Stimulated activated CD4-positive, alpha-beta T cell treated with anti-CD3 and anti-CD28 coated beads, Interleukin-4, amount 100 ng/mL, for 24 hours (primary cell): ENCODE data around the gene ENGASE.
"Not testable (repeated sequence)": the region's sequence is repeated elsewhere in the genome, so short reads cannot be mapped to it uniquely, and the experiment has no call there.

Experiments used
- DNase-seq: peaks from one replicate; pipeline ENCODE4 v3.0.0-alpha.2; 2020

Gene ENGASE

DNA sequence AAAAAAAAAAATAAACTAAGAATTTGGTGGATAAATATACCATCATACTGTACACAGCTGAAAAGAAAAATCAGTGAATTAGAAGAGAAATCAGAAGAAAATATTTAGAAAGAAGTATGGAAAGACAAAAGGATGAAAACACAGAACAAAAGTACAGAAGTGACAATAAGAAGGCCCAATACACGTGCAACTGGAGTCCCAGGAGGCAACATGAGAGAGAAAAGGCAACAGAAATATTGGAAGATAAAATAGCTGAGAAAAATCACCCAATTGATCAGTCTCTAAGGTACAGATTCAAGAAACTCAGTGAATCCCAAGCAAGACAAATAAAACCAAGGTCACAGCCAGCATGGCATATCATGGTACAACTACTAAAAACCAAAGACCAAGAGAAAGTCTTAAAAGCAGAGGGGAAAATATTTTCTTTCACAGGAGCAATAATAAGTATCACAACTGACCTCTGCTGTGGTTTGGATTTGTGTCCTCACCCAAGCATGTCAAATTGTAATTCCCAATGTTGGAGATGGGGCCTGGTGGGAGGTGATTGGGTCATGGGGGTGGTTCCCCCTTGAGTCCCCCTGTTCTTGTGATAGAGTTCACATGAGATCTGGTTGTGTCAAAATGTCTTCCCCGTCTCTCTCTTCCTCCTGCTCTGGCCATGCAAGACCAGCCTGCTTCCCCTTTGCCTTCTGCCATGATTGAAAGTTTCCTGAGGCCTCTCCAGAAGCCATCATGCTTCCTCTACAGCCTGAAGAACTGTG is 20.2 kb upstream of the ENGASE start:
- no peak for DNase-seq

DNA sequence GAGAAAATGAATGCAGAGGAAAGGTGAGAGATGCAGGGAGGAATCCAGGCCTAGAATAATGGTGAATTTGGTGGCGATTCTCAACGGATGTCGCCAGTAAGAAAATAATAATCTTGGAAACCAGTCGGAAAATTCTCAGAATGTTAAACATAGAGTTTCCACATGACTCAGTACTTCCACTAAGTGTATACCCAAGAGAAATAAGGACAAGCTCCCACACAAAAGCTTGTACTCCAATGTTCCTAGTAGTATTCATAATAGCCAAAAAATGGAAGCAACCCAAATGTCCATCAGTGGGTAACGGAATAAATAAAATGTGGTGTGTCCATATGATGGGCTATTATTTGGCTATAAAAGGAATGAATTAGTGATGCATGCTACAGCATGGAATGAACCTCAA is 19.4 kb upstream of the ENGASE start:
- no peak for DNase-seq

DNA sequence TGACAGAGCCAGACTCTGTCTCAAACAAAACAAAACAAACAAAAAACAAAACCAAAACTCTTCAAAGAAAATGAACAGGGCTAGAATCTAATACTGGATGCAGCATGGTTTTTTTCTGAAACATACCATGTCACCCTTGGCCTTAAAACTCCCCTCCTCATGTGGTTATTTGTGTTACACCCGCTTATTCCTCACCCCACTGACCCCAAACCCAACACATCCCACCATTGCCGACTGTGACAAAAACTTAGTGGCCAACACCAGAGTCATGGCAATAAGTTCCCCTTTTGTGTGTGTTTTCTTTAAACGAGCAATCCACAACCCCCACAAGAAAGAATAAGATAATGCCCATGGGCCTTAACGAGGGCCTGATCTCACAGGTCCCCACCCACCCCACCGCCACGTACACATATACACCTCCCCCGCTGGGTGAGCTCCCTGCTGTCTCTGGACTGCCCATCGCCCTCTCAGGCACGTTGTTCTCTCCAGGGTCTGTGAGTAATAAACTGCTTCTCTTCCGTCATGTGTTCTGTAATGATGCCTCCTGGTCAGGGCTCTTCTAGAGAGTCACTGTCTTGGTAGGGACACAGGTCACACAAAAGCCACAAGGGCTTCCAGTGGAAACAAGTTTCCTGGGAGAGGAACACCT is 16.8 kb upstream of the ENGASE start:
- no peak for DNase-seq

DNA sequence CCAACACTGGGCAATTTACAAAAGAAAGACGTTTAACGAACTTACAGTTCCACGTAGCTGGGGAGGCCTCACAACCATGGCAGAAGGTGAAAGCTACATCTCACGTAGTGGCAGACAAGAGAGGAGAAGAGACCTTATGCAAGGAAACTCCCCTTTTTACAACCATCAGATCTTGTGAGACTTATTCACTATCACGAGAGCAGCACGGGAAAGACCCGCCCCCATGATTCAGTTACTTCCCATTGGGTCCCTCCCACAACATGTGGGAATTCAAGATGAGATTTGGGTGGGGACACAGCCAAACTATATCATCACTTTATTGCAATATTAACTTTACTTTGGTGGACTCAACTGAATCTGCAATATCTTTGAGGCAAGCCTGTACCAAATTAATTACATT is 11.9 kb upstream of the ENGASE start:
- no peak for DNase-seq

DNA sequence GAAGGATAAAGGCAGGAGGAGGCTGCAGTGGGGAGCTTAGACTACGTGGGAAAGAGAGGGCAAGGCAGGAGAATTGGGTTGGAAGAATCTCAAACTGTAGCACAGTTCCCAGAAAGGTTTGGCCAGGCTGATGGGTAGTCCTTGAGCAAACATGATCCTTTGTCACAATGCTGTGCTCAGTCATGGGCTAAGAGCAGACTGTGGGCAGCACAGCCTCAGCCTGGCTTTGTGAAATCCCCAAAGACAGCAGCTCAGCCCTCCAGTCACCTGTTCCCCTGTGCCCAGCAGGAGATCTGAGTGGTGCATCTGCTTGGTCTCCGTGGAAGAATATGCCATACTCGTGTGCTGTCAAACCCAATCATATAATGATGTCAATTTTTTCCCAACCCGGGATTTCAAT is 10.6 kb upstream of the ENGASE start:
- no peak for DNase-seq

DNA sequence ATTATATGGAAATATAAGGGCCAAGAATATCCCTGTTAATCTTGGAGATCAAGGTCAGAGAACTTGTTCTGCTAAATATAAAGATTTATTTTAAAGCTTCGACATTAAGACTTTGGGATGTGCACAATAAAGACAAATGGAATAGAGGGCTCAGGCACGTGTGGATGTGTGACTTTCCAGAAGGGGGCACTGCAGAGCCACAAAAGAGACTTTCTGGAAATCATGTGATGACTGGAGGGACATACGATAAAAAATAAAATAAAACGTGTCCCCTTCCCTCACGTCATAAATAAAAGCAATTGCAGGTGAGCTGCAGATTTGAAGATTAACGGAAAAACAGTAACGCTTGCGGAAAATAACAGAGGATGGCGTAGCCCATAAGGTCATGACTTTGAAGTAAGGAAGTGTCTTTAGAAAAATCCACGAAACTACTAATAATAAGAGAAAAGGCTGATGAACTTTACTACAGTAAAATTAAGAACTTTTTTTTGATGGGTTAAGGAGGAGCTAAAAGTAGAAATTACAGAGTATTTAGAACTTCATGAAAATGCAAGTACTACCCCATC is 9.4 kb upstream of the ENGASE start:
- peak; percentile 70 for DNase-seq

DNA sequence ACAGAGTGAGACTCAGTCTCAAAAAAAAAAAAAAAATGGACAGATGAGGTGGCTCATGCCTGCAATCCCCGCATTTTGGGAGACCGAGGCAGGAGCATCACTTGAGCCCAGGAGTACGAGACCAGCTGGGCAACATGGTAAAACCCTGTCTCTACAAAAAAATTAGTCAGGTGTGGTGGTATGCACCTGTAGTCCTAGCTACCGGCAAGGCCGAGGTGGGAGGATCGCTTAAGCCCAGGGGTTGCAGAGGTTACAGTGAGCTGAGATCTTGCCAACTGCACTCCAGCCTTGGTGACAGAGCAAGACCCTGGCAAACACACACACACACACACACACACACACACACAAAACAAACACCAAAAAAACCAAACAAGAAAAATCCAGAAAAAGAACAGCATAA is 7.7 kb upstream of the ENGASE start:
- DNase-seq: no peak

DNA sequence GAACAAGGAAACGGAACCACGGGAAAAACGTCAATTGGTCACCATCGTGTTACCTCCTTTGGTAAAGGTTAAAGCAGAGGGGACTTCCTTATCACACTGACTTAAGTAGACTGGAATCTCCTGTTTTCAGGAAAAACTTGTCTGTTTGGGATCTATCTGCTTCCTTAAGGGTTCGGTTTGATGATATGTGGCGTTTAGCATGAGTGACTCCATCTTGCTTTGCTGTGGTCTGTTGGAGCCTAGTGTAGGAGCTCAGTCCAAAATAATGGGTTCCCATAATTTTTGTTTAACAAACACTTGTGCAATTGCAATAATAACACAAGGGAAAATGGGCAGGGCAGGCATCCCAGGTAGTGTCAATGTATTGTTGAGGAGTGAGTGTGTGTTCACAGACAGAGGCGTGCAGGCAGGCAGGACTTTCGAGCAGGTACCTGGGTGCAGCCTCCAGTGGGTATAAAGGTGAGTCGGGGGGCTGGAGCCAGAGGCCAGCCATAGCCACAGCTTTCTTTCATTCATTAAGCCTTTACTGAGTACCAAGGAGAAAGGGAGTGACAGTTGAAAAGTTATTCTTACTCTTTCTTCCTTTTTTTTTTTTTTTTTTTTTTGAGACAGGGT is 4.3 kb upstream of the ENGASE start:
- no peak for DNase-seq

DNA sequence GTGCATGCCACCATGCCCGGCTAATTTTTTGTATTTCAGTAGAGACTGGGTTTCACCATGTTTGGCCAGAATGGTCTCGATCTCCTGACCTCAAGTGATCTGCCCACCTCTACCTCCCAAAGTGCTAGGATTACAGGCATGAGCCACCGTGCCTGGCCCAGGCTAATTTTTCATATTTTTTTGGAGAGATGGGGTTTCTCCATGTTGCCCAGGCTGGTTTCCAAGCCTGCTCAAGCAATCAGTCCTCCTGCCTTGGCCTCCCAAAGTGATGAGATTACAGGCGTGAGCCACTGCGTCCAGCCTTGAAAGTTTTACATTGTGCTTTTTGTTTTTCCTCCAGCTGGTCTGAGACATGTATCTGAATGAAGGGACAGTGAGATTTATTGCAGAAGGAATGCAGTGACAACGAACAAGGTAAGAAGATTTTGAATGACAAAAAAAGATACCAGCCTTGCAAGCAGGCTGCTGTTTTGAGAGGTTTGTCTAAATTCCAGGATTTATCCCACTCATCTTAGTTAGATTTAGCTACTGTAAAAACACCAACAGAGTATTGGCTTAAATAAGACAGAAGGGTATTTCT is 3.4 kb upstream of the ENGASE start:
- no peak for DNase-seq

DNA sequence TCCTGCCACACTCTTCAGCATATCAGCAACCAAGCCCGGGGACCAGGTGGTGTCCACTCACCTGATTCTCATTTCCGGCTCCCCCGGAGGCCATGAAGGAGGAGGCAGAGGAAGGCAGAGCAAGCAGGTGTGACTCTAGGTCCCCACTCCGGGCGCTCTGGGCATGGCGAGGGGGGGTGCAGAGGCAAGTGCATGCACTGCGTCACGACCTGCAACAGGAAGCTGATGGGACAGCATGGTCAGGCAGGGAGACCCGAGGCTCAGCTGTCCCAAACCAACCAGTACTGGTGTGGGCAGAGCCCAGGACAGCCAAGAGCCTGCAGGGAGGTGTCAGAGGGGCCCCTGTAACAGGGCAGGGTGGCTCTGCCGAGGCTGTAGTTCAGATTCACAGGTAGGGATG is 2.1 kb upstream of the ENGASE start:
- no peak for DNase-seq

DNA sequence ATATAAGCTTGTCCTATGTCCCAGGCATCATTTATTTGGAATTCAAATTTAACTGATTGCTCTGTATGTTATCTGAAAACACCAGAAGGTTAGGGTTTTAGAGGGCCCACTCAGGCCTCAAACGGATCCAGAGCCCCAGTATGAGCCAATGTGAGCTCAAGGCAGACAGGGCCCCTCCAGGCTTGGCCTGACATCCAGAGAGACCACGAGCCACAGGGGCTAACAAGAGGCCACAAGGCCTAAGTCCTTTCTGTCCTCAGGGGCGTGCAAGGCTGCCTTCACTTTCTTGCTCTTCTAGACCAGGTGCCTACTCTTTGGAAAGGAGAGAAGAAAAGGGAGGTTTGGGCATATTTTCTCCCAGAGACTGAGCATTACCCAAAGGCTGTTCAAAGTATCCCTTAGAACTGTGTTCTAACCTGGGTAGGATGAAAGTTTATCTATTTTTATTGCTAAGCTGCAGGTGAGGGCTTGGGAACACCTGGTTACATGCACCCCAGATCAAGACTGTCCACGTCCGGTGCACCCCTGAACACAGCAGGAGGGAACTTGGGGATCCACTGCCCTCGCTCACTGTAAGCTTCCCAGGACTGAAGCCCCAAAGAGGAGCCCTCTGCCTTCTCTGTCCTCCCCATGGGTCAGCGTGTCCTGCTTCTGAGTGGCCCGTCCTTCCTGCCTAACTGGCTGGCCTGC is 1.5 kb upstream of the ENGASE start:
- DNase-seq: no peak

DNA sequence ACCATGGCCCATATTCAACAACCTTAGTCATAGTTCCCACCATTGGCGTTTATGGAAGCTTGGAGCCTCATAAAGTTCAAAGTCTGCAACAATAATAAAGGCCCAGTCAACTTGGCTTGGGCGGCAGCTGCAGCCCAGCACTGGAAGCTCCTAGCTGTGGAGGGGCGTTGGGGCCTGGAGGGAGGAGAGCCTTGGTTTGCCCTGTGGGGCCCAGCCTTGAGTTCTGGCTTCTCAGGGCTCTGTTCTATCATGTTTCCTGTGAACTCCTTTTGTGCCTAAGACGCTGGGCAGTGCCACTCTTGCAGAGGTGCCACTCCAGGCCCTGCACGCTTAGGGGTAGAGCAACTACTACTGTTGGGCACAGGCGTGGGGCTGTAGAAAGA is 927 bp upstream of the ENGASE start:
- DNase-seq: no peak

DNA sequence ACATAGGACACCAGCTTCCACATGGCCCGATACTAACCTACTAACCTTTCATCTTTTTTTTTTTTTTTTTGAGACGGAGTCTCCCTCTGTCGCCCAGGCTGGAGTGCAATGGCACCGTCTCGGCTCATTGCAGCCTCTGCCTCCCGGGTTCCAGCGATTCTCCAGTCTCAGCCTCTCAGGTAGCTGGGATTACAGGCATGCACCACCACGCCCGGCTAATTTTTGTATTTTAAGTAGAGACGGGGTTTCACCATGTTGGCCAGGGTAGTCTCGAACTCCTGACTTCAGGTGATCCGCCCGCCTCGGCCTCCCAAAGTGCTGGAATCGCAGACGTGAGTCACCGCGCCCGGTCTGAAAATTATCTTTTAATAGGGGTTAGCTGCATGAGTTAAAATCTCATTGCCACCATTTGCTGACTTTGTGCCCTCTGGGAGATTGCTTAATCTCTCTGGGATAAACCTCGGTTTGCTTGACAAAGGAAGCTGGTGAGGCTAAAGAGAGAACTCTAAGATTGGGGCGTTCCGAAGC is 439 bp upstream of the ENGASE start:
- DNase-seq: not testable (repeated sequence)

DNA sequence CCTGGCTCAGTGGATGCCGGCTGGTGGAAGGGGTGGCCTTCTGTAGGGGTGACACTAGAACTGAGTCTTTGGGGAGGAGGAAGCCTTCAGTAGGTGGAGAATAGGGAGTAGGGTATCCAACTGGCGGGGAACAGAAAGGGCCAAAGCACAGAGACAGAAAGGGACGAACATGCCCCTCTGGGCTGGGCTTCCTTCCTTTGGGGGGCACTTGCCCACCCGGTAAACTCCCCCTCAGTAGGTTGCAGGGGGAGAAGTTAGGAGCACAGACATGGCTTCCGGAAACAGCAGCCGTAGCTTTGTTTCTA is 774 bp downstream of the ENGASE start:
- DNase-seq: no peak

DNA sequence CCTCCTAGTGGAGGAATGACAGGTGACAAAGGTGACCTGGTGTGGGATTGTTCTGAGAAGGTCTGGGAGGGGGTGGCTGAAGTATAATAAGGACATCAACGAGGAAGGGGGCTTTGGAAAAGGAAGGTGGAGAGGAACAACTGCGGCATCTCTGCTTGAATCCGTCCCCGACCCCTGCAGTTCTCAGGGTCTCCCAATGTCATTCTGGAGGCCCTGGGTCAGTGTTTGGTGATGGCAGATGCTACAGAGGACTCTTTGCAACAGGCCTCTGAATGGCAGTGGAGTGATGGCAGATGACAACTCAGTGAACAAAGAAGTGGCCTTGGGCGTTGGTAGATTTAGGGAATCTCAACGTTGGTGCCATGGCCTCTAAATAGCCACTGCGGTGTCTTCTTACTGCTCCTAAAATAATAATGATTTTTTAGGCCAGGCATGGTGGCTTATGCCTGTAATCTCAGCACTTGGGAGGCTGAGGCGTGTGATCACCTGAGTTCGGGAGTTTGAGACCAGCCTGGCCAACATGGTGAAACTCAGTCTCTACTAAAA is 1.3 kb downstream of the ENGASE start:
- no peak for DNase-seq

DNA sequence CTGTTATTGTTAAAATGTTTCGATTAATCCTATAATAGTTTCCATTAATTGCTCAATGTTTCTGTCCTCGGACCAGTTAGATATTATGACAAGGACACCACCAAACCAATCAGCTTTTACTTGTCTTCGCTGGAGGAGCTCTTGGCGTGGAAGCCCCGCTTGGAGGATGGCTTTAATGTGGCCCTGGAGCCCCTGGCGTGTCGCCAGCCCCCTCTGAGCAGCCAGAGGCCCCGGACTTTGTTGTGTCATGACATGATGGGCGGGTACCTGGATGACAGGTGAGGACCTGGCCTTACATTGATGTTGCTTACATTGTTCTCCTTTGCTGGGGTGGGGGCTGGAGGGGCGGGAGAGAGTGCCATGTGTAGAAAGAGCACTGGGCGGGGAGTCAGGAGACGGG is 3.0 kb downstream of the ENGASE start:
- no peak for DNase-seq

DNA sequence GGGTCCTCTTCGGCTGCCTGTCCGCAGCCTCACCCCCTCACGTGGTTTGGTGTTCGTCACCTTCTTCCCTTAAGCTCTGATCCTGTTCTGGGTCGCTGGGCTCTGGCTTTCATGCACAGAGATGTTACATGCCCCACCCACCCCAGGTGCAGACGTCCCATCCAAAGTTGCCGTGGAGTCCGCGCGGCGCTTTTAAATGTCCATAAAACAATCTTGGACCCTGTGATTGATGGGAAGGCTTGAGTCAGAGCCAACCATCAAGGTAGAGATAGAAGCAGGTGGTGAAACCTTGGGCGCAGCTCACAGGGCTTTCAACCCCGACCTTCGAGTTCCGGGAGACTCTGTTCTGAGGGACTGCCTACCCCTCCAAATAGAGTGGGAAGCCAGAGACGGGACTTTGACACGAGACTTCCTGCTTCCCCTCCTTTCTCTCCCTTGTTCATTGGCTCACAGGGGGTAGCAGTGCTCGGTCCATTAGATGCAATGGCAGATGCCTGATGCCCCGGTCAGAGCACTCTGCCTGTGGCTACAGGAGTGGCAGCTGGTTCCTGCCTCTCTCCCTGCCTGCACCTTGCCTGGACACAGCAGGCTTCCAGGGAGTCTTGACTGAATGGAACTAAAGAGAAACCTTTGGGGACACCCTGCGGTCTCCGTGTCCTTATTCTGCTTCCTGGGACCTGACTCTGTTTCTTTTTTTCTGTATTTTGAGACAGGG is 4.0 kb downstream of the ENGASE start:
- no peak for DNase-seq

DNA sequence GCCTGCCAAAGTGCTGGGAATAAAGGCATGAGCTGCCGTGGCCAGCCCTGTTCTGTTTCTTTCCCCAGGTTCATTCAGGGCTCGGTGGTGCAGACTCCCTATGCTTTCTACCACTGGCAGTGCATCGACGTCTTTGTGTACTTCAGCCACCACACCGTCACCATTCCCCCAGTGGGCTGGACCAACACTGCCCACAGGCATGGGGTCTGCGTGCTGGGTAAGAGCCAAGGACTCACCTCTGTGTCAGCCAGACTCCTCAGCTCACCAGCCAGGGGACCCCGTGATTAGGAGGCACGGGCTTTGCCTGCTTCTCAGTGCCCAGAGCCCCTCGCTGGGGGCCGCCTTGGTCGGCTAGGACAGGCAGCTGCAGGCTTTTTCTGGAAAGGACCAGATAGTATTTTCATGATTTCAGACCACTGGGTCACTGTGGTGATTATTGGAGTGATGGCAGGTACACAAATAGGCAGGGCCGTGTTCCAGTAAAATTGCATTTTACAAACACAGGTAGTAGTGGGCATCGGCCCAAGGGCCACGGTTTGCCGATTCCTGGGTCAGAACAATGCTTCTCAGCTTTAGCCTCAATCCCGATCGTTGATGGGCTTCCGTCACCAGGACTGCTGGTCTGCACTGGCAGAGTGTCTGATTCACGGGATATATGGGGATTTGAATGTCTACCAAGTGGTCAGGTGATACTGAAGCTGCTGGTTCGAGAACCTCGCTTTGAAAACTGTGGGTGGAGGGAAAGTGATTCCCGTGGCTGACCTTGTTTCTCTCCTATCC is 5.0 kb downstream of the ENGASE start:
- DNase-seq: no peak

DNA sequence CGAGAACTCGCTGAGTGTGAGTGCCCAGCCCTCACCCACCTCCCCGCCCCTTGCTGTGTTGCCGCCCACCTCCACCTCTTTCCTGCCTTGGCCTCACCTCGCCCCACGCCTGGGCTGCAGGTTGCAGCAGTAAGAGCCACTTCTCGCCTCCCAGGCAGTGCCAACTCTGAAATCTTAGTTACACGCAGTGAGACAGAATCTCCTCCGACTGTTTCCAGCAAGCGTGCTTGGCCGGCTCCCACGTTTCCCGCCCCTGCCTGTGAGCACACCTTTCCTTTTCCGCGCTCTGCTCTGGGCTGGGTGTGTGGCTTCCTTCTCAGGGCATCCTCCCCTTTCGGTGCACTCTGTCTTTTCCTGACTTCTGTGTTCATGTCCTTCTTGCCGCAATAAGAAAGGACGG is 5.7 kb downstream of the ENGASE start:
- no peak for DNase-seq

DNA sequence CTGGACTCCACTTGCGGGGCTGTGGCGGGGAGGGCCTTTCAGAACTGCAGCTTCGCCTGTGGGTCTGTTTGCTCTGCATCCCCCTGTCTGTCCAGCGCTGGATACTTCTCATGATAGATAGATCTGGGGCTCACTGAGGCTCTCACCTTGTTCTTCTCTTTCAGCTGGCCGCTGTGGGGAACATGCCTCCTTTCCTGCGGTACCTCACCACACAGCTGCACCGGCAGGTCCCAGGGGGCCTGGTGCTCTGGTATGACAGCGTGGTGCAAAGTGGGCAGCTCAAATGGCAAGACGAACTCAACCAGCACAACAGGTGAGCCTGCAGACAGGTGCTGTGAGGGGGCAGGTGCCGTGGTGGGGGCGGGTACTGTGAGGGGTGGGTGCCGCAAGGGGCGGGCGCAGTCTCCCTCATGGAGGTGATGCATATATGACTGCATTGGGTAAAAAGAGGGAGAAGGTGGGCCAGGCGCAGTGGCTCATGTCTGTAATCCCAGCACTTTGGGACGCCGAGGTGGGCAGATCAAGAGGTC is 6.2 kb downstream of the ENGASE start:
- no peak for DNase-seq
